ENCODE results near the gene LYPD6. TPM values are rescaled to one million over a fixed set of nuclear protein-coding genes. Genes with fewer than 3 reads are reported as not detected.

The LYPD6 gene
- total and polyA plus RNA-seq, 9 of the 15 experiments (the other 6 are each of a cell fraction or from before 2014, with no cell fraction given) = not detected

- TF ChIP-seq ZNF639 (CRISPR knock-in tag; conservative IDR thresholded peaks at IDR 0.05 in 1 of 2, IDR thresholded peaks at IDR 0.05 in 1 of 2) (no peak), ZNF609 (CRISPR knock-in tag; IDR thresholded peaks at IDR 0.05; ENCODE audit: borderline replicate concordance) (no peak), ZNF280B (CRISPR knock-in tag; IDR thresholded peaks at IDR 0.05) (no peak), ZNF41 (CRISPR knock-in tag; conservative IDR thresholded peaks at IDR 0.05) (no peak)
Observed at GRCh38 chr2:149441255-149441654, 110.9 kb downstream of the LYPD6 start (continued).
